Ramos (cell line): ENCODE measurements around the gene ARHGEF7.
"Not testable (repeated sequence)": the region's sequence is repeated elsewhere in the genome, so short reads cannot be mapped to it uniquely, and the experiment has no call there.

Experiments used
- in situ Hi-C: fragments of 300-500 bp; cut with MboI; formaldehyde crosslinking; loops from one replicate; pipeline ENCODE4 v1.14.3; 2022; ENCODE audit warnings: low sequenced_read_pairs; ENCODE audit not compliant: unreplicated experiment

ARHGEF7 gene

DNA sequence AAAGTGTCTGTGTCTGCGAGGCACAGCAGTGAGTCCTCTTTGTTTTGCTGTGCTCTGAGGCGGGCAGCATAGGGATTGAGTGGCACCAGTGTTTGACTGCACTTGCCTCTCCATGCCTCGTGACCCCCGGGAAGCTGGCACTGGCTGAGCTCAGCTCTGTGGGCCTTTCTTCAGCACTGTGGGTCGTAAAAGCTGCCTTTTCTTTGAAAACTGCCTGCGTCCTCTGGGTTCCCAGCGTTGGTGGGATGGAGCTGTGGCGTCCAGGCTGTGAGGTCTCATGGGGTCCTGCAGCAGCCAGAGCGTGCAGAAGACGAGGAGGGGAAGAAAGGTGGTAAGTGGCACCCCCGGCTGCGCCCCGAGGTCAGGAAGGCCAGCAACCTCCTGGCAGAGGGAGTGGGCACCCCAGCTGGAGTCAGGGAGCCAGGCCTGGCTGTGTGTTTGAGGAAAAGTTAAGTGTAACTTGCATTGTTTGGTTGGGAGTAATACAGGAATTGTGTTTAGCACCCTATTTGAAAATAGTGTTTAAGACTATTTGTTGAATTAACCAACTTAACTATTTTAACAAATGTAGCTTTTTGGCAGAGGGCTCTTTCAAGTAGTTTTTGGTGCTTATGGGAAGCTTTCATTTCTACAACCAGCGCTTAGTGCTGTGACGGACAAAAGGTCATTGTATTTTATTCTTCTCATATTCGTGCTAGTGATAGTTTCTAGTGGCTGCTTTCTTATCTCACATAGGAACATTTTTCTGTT, 126.1 kb downstream of the ARHGEF7 start:
- in situ Hi-C loops, result no loop called here

DNA sequence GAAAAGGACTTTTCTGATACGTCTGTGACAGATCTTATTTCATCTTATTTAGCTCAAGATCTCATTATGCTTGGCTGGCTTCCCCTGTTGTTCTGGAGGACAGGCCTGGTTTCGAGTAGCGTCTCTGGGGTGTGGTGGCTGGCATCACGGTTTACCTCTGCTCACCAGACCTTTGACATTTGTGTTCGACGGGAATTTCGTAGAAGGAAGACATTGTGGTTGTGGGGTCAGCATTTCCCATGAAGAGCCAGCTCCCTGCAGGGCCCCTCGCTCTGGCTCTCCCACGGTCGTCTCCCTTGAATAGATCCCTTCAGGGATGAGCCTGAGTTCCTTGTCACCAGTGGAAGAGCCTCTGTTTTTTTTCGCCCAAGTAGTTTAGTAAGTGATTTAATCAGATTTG, 126.8 kb downstream of the ARHGEF7 start:
- in situ Hi-C loops, result no loop called here

GRCh38 chr13:111242585-111242984, 127.5 kb downstream of the ARHGEF7 start:
- in situ Hi-C loops, result no loop called here

GRCh38 chr13:111243981-111244380, 128.9 kb downstream of the ARHGEF7 start:
- in situ Hi-C loops, result no loop called here

- in situ Hi-C loops, result no loop called here
These were observed 130.7 kb downstream of the ARHGEF7 start for GRCh38 chr13:111245576-111246384.

DNA sequence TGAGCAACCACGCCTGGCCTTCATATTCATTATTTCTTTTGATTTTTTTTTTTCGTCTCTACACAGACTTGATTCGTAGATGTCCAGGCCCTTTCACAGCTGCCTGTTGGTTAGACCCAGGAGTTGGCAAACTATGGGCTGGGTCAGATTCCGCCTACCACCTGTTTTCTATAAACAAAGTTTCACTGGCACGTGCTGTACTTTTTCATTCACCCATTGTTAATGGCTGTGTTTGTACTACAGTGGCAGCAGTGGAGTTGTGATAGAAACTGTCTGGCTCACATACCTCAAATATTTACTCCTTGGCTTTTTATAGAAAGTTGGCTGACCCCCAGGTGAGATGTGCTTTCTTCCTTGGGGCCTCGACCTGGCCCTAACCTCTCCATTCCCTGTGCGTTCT, 132.4 kb downstream of the ARHGEF7 start:
- in situ Hi-C loops, result no loop called here

GRCh38 chr13:111248822-111249221, 133.7 kb downstream of the ARHGEF7 start:
- in situ Hi-C loops, result no loop called here

- in situ Hi-C loops, result no loop called here
These were observed 134.7 kb downstream of the ARHGEF7 start for GRCh38 chr13:111249637-111250360.

DNA sequence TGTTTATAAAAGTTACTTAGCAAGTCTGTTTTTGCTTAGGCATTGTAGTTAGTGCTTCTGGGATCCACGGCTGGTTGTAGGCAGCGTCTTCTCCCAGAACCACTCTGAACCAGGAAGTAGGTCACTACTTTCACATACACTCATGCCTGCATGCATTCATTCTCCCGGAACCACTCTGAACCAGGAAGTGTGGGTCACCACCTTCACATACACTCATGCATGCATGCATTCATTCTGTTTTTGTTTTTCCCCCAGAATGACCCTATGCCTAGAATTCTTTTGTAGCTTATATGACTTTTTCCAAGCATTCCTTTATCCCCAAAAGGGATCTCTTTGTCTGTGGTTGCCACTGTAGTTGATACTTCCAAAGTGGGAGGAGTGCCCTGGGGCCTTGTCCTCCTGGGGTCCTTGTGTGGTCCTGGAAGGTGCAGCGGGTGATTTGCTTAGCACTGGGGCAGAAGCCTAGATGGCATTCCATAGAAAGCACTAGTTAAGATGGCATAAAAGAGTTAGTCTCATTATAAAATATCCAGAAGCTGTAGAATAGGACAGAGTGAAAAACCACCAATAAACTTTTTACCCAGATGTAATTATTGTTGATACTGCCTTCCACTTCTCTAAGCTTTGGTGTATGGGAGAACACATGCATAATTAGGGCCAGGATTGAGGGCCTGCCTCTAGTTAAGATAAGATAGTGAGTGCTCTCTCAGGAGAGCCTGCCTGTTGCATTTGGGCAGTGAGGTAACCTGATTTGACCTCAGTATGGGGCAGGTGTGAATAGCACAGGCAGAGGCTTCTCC, 136.7 kb downstream of the ARHGEF7 start:
- in situ Hi-C loops, result no loop called here

GRCh38 chr13:111252446-111253364, 137.6 kb downstream of the ARHGEF7 start:
- in situ Hi-C loops, result no loop called here

DNA sequence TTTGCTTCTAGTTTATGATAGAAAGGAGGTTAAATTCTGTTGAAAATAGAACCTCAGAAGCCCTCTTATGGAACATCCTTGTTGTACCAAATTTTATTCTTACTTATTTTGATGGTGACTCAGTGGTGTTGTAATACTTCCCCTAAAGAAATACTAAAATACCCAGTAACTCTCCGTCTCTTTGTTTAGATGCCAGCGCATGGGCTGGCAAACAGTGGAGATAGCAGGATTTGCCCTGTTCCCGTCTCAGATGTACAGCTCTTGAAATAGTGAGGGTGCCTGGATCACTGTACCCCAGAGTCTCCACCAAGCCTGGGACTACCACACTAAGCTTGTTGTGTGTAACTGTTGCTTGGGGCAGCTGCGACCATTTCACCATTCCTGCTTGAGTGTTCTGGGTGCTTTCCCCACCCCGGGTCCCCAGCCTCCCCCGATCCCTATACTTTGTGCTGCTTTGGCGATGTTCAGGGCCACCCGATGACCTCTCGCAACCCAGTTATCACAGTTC, 138.3 kb downstream of the ARHGEF7 start:
- in situ Hi-C loops, result no loop called here

DNA sequence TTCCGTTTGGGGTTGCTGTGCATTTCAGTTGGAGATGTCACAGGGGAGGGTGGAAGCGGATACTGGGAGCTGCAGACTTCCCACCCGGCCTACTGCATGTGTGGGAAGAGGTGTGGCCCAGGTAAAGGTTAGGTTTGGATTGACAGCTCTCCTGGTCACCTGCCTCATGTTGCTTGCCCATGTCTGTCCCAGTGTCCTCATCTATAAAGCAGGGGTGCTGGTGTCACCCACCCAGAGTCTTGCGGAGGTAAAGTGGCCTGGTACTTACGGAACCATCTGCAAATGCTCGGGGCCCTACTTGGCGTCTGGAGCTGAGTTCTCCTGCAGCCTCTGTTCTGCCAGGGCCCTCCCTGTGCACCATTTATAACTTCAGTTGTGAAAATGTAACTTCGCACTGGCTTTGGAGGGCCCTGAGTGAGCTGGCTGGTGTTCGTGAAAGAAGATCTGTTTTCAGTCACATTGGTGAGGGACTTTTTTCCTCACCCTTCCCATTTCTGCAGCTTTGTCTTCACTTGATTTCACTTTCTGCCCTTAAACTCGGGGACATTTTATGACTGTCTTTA, 140.2 kb downstream of the ARHGEF7 start:
- in situ Hi-C loops, result no loop called here

DNA sequence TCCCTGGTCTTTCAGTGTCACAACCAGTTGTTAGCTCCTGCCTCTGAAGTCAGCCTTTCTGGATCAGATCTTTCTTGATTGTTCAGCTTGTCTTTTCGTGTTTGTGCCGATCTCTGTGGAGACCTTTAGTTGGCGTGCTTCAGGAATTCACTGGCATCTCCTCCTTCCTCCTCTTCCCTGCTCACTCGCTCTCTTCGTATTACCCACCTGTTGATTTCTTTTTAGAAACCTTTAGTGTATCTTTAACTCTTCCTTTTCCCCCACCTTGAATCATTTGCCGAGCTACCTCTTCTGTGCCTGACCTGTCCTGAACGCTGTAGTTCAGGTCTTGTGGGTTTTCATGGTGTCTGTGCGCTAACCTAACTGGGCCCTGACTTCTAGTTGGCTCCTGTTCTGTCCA, 141.3 kb downstream of the ARHGEF7 start:
- in situ Hi-C loops, result no loop called here

DNA sequence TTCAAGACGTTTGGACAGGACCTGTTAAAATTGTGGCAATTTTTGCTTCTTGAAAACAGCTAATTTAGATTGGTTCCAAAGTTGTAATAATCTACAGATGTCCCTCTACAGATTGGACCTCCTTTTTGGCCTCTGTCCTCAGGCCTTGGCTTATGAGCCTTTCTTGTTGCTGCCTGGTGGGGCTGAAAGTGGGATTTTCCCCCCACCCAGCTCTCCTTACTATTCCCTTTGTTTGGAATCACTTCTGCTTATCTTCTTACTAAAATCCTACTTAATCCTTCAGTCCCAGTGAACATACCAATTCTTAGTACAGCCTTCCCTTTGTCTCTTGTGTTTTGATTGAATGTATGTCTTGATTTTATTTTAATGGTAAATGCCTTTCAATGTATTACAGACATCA, 141.8 kb downstream of the ARHGEF7 start:
- in situ Hi-C loops, result no loop called here

- in situ Hi-C loops, result not testable (repeated sequence)
These were observed 142.8 kb downstream of the ARHGEF7 start for GRCh38 chr13:111257899-111258298.

DNA sequence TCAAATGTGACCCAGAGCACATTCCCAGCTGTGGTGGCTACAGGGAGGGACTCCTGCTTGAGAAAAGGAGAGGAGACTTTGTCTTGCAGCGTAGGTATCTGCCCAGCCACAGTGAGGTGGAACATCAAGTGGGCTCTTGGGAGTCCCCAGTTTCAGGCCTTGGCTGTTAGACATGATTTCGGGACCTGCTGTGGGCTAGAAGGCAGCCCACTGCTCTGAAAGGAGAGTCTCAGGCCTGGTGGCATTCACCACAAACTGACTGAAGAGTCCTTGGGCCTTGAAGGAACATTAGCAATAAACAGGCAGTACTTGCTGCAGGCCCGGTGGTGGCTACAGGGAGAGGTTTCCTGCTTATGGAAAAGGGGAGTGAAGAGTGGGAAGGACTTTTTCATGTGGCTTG, 143.5 kb downstream of the ARHGEF7 start:
- in situ Hi-C loops, result no loop called here

GRCh38 chr13:111259058-111259457, 143.9 kb downstream of the ARHGEF7 start:
- in situ Hi-C loops, result no loop called here

GRCh38 chr13:111261326-111261725, 146.2 kb downstream of the ARHGEF7 start:
- in situ Hi-C loops, result no loop called here

DNA sequence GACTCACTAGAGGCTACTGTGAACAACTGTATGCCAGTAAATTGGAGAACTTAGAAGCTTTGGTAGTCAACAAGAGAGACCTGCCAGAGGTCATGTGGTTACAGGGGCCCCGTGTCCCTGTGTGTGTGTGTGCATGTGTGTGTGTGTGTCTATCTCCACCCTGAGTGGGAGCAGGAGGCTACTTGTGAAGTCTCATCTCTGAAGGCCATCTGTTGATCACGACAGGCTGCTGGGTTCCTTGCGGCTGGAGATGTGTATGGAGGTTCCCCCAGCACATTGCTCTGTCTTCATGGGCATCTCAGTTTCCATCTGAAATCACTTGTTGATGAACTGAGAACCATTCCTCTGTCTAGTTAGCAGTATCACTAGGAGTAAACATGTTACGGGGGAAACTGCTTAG, 147.2 kb downstream of the ARHGEF7 start:
- in situ Hi-C loops, result no loop called here
